WI38 (cell line): Measurements from ENCODE around the gene PCSK1.

Experiments used
- H3K4me3 ChIP-seq: 2 replicates; pipeline ENCODE4 v1.5.1; 2011; ENCODE audit warnings: low read depth, mild to moderate bottlenecking, control low read depth, low read length
- CTCF ChIP-seq: IDR thresholded peaks from 2 replicates; pipeline ENCODE4 v1.5.1; 2012; ENCODE audit warnings: low read depth, mild to moderate bottlenecking, control low read depth, low read length

PCSK1 gene

GRCh38 chr5:96433066-96433447 is at the start of gene PCSK1:
TSS of gene PCSK1 (minus strand) at chr5:96433248. CDS start at chr5:96433042, 206 bp downstream.
- no peak for TF ChIP-seq CTCF
- no peak within 1 kb of the TSS for H3K4me3 ChIP-seq

DNA sequence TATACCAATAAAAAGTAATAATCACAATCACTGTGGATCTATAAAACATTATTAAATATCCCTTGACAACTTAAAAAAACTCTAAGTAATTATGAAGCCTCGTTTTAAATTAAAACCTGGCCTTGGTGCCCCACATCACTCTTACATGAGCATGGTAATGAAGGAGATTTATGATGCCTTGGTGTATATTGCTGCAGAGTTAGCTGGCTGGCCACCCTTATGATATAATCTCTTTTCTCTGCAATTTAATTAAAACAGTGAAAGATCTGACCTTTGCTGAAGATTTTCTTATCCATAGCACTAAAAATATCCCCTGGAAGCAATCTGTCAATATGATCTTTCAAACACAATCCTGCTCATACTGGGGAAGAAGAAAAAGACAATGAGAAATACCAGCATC is 48.8 kb upstream of the PCSK1 start:
- TF ChIP-seq CTCF: no peak
- no peak overlapping the region for H3K4me3 ChIP-seq

DNA sequence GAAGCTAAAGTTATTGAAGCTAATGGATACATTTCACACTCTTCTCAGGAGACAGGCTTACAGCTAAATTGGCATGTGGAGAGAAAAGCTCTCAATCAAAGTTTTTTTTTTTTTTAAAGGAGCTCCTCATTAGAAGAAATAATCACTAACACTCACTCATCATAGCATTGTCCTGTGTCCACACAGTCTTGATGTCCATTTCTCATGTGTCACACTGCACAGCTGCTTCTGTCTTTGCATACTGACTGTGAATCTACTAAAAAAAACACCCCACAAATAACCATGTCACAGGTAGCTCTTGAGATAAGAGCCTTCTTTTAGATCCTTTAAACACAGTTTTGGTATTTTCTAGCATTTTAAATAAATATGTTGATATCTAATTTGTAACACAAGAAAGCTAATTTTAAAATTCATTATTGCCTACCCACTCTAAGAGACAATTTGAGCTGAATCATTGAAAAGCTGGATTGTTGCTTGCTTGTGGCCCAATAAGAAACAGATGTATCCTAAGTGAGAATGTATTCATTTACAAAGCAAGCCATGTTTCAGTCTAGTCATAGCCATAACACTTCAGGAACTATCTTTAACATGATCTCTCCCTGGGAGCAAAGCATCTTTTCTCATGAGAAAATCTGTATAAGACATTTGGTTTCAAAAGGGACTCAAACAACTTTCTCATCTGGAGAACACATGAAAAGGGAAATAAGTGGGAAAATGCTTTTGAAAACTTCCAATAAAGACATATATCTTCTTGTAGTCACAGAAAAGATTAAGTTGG is 48.1 kb upstream of the PCSK1 start:
- H3K4me3 ChIP-seq: no peak overlapping the region
- TF ChIP-seq CTCF: no peak

DNA sequence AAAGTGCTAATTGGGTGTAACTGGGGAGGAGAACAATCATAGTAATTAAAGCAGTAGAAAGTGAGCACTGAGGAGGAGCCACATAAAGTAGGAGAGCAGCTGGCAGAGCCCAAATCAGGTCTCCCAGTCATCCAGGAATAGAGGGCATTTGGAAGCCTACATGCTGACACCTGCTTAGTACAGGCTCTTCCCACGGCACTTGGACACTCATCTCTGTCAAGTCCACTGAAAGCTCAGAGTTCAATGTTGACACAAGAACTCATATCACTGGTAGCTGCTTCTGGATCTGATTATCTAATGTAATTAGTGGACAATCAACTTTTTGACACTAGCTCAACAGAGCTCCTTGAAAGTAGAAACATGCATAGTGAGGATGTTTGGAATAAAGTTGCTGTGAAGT is 45.9 kb upstream of the PCSK1 start:
- TF ChIP-seq CTCF: no peak
- no peak overlapping the region for H3K4me3 ChIP-seq

DNA sequence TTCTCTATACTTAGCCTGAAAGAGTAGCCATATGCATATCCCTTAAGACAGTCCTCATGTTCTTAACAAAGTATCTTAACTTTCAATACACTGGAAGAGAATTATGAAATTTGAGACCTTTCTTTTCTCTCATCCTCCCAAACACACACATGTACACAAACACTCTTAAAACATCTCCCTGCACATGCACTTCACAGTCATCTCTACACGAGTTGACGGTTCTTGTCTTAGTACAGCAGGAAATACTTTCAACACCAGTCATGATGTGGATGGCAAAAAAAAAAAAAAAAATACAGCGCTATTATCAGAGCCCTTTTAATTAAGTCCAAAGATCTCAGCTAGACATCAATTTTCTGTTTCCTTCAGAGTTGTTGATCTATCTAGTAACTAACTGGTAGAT is 43.6 kb upstream of the PCSK1 start:
- no peak for TF ChIP-seq CTCF
- H3K4me3 ChIP-seq: no peak overlapping the region

- no peak overlapping the region for H3K4me3 ChIP-seq
- no peak for TF ChIP-seq CTCF
Observed at GRCh38 chr5:96474073-96474472, 41.0 kb upstream of the PCSK1 start.

- TF ChIP-seq CTCF: no peak
- H3K4me3 ChIP-seq: no peak overlapping the region
Observed at GRCh38 chr5:96473155-96473554, 40.1 kb upstream of the PCSK1 start.
